Endothelial cell (in vitro differentiated cells): Measurements from ENCODE around the gene OR6S1. TPM values are rescaled to one million over a fixed set of nuclear protein-coding genes. Genes with fewer than 3 reads are reported as not detected.
"Not testable (repeated sequence)": the region's sequence is repeated elsewhere in the genome, so short reads cannot be mapped to it uniquely, and the experiment has no call there.

Source experiments
- DNase-seq: peaks from one replicate; pipeline ENCODE4 v3.0.0; 2021; ENCODE audit warnings: low spot score
- H3K27ac Mint-ChIP-seq: one replicate; pipeline ENCODE4 v1.8.0; 2021; ENCODE audit warnings: mixed read lengths, inconsistent platforms; ENCODE audit not compliant: unreplicated experiment
- H3K27me3 Mint-ChIP-seq: one replicate; pipeline ENCODE4 v1.8.0; 2021; ENCODE audit warnings: mild to moderate bottlenecking, moderate library complexity, mixed read lengths, inconsistent platforms; ENCODE audit not compliant: unreplicated experiment
- H3K36me3 Mint-ChIP-seq: one replicate; pipeline ENCODE4 v1.8.0; 2021; ENCODE audit warnings: mild to moderate bottlenecking, low read depth, mixed read lengths, inconsistent platforms; ENCODE audit not compliant: unreplicated experiment
- H3K4me1 Mint-ChIP-seq: one replicate; pipeline ENCODE4 v1.8.0; 2021; ENCODE audit warnings: mild to moderate bottlenecking, mixed read lengths, inconsistent platforms; ENCODE audit not compliant: unreplicated experiment
- H3K4me3 Mint-ChIP-seq: one replicate; pipeline ENCODE4 v1.8.0; 2021; ENCODE audit warnings: mild to moderate bottlenecking, mixed read lengths, inconsistent platforms; ENCODE audit not compliant: unreplicated experiment
- H3K9me3 Mint-ChIP-seq: one replicate; pipeline ENCODE4 v1.8.0; 2021; ENCODE audit warnings: mixed read lengths, inconsistent platforms; ENCODE audit not compliant: unreplicated experiment
- total RNA-seq: library from RNA; stranded (reverse); fragmentation: NEBNext Ultra II Directional; extraction: Animal tissue kit (Norgen Biotek cat#: 25700); gene quantifications from one replicate; pipeline ENCODE4 v1.2.1, GENCODE V29; 2021; ENCODE audit not compliant: unreplicated experiment
- TF ChIP-seq, protein P1 (sequence below): fragments of 200-600 bp; sonication (generic); IDR thresholded peaks from one replicate; pipeline ENCODE4 v1.5.0; 2021; ENCODE audit warnings: antibody characterized with exemption; ENCODE audit not compliant: unreplicated experiment

Gene OR6S1
- total RNA-seq, 1 donor from 2014 or later, result not detected

DNA sequence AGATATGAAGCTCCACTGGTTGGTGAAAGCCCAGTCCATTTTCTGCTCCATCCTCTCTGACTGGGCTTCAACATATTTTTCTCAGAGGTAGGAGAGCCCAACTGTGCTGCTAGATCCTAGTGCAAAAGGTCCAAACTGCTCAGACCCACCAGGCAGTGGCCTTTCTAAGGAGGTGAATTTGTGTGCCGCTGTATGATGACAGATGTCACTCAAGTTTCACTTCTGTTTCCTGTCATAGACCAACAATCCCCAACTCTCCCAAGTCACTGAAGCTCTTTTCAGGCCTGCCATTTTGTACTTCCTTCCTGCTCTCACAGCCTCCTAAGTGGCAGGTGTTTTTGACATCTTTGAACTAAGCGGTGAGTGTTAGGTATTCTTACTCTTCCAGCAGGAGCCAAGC lies 26.5 kb upstream of the OR6S1 start:
- no peak for DNase-seq
- Mint-ChIP-seq H3K27ac (no peak overlapping the region), H3K4me1 (peaks cover 11% of the 10 kb centered on the region), H3K9me3 (no peaks in the 10 kb centered on the region), H3K36me3 (no peaks in the 10 kb centered on the region), H3K27me3 (peaks cover 11% of the 10 kb centered on the region), H3K4me3 (no peak overlapping the region)
- TF ChIP-seq, protein P1, sequence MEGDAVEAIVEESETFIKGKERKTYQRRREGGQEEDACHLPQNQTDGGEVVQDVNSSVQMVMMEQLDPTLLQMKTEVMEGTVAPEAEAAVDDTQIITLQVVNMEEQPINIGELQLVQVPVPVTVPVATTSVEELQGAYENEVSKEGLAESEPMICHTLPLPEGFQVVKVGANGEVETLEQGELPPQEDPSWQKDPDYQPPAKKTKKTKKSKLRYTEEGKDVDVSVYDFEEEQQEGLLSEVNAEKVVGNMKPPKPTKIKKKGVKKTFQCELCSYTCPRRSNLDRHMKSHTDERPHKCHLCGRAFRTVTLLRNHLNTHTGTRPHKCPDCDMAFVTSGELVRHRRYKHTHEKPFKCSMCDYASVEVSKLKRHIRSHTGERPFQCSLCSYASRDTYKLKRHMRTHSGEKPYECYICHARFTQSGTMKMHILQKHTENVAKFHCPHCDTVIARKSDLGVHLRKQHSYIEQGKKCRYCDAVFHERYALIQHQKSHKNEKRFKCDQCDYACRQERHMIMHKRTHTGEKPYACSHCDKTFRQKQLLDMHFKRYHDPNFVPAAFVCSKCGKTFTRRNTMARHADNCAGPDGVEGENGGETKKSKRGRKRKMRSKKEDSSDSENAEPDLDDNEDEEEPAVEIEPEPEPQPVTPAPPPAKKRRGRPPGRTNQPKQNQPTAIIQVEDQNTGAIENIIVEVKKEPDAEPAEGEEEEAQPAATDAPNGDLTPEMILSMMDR, result no peak

DNA sequence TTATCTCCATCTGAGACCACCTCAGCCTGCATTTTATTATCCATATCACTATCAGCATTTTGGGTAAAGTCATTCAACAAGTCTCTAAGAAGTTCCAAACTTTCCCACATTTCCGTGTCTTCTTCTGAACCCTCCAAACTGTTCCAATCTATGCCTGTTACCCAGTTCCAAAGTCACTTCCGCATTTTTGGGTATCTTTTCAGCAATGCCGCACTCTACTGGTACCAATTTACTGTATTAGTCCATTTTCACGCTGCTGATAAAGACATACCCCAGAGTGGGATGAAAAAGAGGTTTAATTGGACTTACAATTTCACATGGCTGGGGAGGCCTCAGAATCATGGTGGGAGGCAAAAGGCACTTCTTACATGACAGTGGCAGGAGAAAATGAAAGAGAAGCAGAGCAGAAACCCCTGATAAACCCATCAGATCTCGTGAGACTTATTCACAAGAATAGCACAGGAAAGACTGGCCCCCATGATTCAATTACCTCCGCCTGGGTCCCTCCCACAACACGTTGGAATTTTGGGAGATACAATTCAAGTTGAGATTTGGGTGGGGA lies 25.0 kb upstream of the OR6S1 start:
- H3K36me3 Mint-ChIP-seq, H3K9me3 Mint-ChIP-seq, H3K4me3 Mint-ChIP-seq, DNase-seq, H3K27ac Mint-ChIP-seq: not testable (repeated sequence)
- peaks cover 18% of the 10 kb centered on the region for H3K4me1 Mint-ChIP-seq
- peaks cover 13% of the 10 kb centered on the region for H3K27me3 Mint-ChIP-seq

DNA sequence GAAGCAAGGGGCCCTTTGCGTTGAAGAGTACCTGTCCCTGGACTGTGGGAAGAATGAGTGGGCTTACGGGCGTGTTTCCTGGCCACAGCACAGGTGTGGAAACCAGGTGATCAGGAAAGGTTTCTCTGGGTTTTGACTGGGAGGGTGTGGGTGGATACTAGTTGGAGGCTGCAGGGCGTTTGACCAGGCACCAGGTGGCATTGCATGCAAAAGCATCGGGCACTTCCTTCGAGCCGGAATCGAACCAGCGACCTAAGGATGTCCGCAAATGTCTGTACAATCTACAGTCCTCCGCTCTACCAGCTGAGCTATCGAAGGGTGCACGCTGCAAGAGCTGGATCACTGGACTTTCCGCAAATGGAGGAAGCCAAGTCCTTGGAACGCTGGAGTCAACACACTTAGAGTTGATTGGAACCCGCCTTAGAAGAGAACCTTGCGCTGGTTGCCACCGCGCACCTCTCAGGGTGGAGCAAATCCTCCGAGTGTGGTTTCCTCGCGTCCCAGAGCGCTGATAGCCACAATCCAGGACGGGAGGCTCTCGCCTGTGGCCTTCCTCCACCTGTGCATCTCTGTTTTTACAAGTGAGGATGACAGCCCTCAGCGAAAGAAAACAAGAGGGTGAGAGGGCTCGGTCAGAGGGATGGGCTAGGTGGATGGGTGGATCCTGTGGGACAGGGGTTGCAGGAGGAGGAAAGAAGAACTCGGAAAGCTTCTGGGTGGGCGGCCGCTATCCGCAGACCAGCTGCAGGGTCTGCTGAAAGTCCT lies 21.7 kb upstream of the OR6S1 start:
- peaks cover 15% of the 10 kb centered on the region for H3K4me1 Mint-ChIP-seq
- TF ChIP-seq, protein P1, result peak; percentile 38
- peak overlapping the region; percentile 86 for H3K4me3 Mint-ChIP-seq
- no peak overlapping the region for H3K27ac Mint-ChIP-seq
- peaks cover 4% of the 10 kb centered on the region for H3K36me3 Mint-ChIP-seq
- no peaks in the 10 kb centered on the region for H3K9me3 Mint-ChIP-seq
- DNase-seq, result peak; percentile 68
- H3K27me3 Mint-ChIP-seq, result peaks cover 16% of the 10 kb centered on the region

DNA sequence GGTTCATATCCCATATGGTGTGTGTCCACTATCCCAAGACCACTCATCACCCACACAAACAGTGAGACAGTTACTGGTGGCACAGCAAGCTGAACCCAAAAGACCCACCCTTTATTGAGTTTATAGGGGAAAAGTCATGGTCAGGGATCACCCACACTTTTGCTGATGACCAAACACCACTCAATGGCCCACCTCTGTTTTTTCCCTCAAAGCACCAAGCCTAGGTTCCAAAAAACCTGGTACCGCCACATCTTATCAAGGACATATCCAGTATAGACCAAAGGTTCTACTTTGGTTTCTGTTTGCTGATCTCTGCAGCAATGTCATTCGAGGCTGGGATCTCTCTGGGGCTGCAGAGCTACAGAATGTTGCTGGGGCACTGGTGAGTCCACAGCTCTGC lies 19.7 kb upstream of the OR6S1 start:
- TF ChIP-seq, protein P1, result no peak
- Mint-ChIP-seq H3K4me3 (no peak overlapping the region), H3K27me3 (peaks cover 20% of the 10 kb centered on the region), H3K9me3 (no peaks in the 10 kb centered on the region), H3K36me3 (peaks cover 4% of the 10 kb centered on the region), H3K4me1 (peaks cover 10% of the 10 kb centered on the region), H3K27ac (no peak overlapping the region)
- no peak for DNase-seq

DNA sequence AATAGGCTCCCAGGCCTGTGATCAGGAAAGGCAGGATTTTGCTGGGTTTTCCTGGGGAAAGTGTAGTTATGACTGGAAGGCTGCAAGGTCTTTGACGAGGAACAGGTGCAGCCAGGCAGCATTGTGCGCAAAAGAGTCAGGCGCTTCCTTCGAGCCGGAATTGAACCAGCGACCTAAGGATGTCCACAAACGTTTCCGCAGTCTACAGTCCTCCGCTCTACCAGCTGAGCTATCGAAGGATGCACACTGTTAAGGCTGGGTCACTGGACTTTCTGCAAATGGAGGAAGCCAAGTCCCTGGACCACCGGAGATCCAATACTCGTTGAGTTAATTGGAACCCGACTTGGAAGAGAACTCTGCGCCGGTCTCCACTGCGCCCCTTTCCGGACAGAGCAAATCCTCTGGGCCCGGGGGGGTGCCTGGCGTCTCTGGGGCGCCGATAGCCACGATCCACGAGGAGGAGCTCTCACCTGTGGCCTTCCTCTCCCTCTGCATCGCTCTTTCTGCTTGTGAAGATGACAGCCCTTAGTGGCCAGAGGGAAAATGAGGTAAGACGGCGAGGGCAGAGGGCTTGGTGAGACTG lies 18.4 kb upstream of the OR6S1 start:
- Mint-ChIP-seq H3K36me3 (peaks cover 4% of the 10 kb centered on the region), H3K4me1 (peaks cover 10% of the 10 kb centered on the region), H3K27ac (no peak overlapping the region), H3K4me3 (no peak overlapping the region), H3K27me3 (peaks cover 21% of the 10 kb centered on the region), H3K9me3 (no peaks in the 10 kb centered on the region)
- no peak for DNase-seq
- TF ChIP-seq, protein P1, result no peak
